Measurements from ENCODE around the gene NDUFV2.
"Not testable (repeated sequence)": the region's sequence is repeated elsewhere in the genome, so short reads cannot be mapped to it uniquely, and the experiment has no call there.

The NDUFV2 gene

DNA sequence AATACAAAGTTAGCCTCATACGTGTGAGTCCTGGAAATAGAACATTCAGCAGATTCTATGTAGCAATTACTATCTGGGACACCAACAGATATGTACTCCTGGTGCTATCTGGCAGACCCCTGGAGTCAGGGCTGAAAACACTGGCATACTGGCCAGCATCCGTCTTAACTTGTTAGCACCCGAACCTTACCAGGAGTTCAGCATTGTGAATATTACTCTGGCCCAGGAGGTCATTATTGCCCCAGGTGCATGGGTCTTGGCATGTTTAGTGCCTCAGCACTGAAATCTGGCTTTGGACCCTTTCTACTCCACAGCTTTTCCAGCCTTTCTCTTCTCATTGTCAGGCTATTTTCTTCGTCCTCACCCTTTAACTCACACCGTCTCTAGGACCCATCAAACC, 11.9 kb upstream of the NDUFV2 start:
- Histone ChIP-seq H3K27ac (ENCODE audit: low read depth, low read length) (no peak overlapping the region), H3K27me3 (ENCODE audit: insufficient read depth, low read length) (no peaks in the 10 kb centered on the region), H3K4me3 (ENCODE audit: low read length) (no peak overlapping the region), H3K9ac (ENCODE audit: low read depth, low read length) (no peak overlapping the region), H3K36me3 (ENCODE audit: insufficient read depth, low read length) (no peaks in the 10 kb centered on the region), H3K9me3 (ENCODE audit: insufficient read depth, low read depth, low read length) (no peaks in the 10 kb centered on the region), H3K4me1 (ENCODE audit: insufficient read depth, low read length) (0 out of 2 replicates have a peak, but pooled peaks cover 2% of the 10 kb centered on the region)
- WGBS = 94% methylated on average over 5 of the region's 5 CpGs

DNA sequence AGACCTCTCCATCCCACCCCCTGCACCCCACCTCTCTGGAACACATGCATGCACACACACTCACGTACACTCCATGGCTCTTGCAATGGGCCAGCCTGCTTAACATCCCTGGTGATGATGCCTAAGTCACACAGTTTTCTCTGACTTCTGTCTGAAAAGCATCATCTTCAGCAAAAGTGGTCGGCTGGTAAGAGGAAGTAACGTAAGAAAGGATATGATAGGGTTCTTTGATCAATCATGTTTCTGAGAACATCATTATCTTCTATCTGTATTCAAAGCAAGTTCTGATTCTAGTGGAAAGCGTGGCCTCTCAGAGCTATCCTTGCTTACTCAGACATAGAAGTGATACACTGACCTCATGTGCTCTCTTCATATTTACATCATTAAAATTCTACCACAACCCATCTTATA, 11.4 kb upstream of the NDUFV2 start:
- H3K27me3 ChIP-seq (ENCODE audit: insufficient read depth, low read length) = no peaks in the 10 kb centered on the region
- H3K4me3 ChIP-seq (ENCODE audit: low read length) = no peak overlapping the region
- H3K9ac ChIP-seq (ENCODE audit: low read depth, low read length) = no peak overlapping the region
- no peaks in the 10 kb centered on the region for H3K36me3 ChIP-seq (ENCODE audit: insufficient read depth, low read length)
- H3K4me1 ChIP-seq (ENCODE audit: insufficient read depth, low read length) = 0 out of 2 replicates have a peak, but pooled peaks cover 5% of the 10 kb centered on the region
- WGBS = 93% methylated on average over 4 of the region's 4 CpGs
- H3K27ac ChIP-seq (ENCODE audit: low read depth, low read length) = no peak overlapping the region
- H3K9me3 ChIP-seq (ENCODE audit: insufficient read depth, low read depth, low read length) = no peaks in the 10 kb centered on the region

GRCh38 chr18:9092665-9093064, 9.8 kb upstream of the NDUFV2 start:
- Histone ChIP-seq H3K9me3 (ENCODE audit: insufficient read depth, low read depth, low read length) (no peaks in the 10 kb centered on the region), H3K36me3 (ENCODE audit: insufficient read depth, low read length) (no peaks in the 10 kb centered on the region), H3K4me1 (ENCODE audit: insufficient read depth, low read length) (peaks cover 18% of the 10 kb centered on the region), H3K27ac (ENCODE audit: low read depth, low read length) (no peak overlapping the region), H3K4me3 (ENCODE audit: low read length) (no peak overlapping the region), H3K27me3 (ENCODE audit: insufficient read depth, low read length) (no peaks in the 10 kb centered on the region), H3K9ac (ENCODE audit: low read depth, low read length) (no peak overlapping the region)
- WGBS = 98% methylated on average over 2 of the region's 2 CpGs

DNA sequence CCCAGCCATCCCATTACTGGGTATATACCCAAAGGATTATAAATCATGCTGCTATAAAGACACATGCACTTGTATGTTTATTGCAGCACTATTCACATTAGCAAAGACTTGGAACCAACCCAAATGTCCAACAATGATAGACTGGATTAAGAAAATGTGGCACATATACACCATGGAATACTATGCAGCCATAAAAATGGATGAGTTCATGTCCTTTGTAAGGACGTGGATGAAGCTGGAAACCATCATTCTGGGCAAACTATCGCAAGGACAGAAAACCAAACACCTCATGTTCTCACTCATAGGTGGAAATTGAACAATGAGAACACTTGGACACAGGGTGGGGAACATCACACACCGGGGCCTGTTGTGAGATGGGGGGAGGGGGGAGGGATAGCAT, 9.4 kb upstream of the NDUFV2 start:
- 90% methylated on average over 2 of the region's 3 CpGs for WGBS
- H3K9ac ChIP-seq (ENCODE audit: low read depth, low read length); H3K27ac ChIP-seq (ENCODE audit: low read depth, low read length): not testable (repeated sequence)

DNA sequence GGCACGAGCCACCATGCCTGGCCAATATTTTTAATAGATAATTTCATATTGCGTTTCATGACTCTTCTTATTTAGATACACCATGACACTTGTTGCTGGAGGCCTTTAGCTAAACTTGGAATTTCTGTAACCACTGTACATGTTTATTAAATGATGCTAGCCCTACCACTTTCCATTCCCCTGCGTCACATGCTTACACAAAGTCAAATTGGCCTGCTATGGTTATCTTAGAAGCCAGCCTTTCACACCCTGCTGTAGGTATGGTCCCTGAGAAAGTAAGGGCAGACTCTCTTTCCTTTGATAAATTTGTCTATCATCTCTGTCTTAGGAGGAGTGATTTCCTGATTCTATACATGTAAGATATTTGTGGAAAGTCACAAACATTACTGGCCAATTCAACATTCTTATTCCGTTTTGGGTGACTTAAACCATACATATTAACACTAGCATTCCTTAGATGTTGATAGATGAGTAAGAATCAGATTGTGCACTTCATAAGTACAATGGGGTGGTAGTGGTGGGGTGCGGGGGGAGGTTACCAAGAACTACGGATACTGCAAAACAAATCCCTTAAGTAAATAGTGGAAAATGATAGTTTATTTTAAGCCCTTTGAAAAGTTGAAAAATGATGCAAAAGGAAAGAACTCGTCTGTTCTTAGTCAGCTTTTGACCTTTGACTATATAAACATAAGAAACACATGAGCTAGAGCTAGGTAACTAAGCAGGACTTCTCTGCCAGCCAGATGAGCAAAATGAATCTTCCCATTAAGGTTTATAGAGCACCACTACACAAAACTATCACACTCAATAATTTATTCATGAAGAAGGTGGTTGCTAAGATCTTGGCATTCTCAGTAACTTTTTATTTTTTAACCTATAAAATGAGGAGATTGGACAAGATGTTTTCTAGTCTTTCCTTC, 7.9 kb upstream of the NDUFV2 start:
- Histone ChIP-seq H3K9ac (ENCODE audit: low read depth, low read length) (no peak overlapping the region), H3K9me3 (ENCODE audit: insufficient read depth, low read depth, low read length) (no peaks in the 10 kb centered on the region), H3K27ac (ENCODE audit: low read depth, low read length) (no peak overlapping the region), H3K4me1 (ENCODE audit: insufficient read depth, low read length) (peaks cover 20% of the 10 kb centered on the region), H3K4me3 (ENCODE audit: low read length) (no peak overlapping the region), H3K36me3 (ENCODE audit: insufficient read depth, low read length) (no peaks in the 10 kb centered on the region), H3K27me3 (ENCODE audit: insufficient read depth, low read length) (no peaks in the 10 kb centered on the region)
- 90% methylated on average over 6 of the region's 7 CpGs for WGBS

More for the DNA sequence above, 9.4 kb upstream of the NDUFV2 start:
- not testable (repeated sequence) for H3K4me3 ChIP-seq (ENCODE audit: low read length); H3K9me3 ChIP-seq (ENCODE audit: insufficient read depth, low read depth, low read length); H3K27me3 ChIP-seq (ENCODE audit: insufficient read depth, low read length); H3K36me3 ChIP-seq (ENCODE audit: insufficient read depth, low read length)
- peaks cover 20% of the 10 kb centered on the region for H3K4me1 ChIP-seq (ENCODE audit: insufficient read depth, low read length)

DNA sequence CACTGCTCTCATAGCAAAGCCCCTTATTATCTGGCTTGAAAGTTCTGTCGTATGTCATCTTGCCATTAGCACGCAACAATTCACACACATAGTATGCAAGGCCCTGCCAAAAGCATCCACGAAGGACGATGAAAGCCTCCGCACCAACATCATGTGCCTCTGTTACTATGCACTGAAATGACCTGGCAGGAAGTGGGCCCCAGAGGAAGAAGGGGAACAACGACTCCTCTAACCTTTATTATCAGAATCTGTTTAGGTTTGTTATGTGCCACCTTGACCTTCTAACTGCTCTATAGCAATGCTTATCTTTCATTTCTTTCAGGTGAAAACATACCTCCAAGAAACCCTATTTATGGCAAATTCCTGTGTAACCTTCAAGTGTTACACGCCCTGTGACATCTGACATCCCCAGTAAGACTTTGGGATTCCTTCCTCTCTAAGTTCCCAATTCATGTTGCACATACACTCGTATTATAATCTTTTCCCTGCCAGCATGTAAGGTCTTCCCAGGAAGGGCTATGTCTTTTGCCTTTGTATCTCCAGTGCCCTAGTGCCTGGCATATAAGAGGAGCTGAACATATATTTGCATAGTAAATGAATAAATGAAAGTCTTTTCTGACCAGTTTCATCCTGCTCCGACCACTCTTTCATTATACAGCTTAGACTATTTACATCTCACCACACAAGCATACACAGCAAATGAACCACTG, 7.0 kb upstream of the NDUFV2 start:
- Histone ChIP-seq H3K36me3 (ENCODE audit: insufficient read depth, low read length) (no peaks in the 10 kb centered on the region), H3K9me3 (ENCODE audit: insufficient read depth, low read depth, low read length) (no peaks in the 10 kb centered on the region), H3K27ac (ENCODE audit: low read depth, low read length) (no peak overlapping the region), H3K9ac (ENCODE audit: low read depth, low read length) (no peak overlapping the region), H3K4me1 (ENCODE audit: insufficient read depth, low read length) (peaks cover 20% of the 10 kb centered on the region), H3K27me3 (ENCODE audit: insufficient read depth, low read length) (no peaks in the 10 kb centered on the region), H3K4me3 (ENCODE audit: low read length) (no peak overlapping the region)
- 92% methylated on average over 8 of the region's 9 CpGs for WGBS

DNA sequence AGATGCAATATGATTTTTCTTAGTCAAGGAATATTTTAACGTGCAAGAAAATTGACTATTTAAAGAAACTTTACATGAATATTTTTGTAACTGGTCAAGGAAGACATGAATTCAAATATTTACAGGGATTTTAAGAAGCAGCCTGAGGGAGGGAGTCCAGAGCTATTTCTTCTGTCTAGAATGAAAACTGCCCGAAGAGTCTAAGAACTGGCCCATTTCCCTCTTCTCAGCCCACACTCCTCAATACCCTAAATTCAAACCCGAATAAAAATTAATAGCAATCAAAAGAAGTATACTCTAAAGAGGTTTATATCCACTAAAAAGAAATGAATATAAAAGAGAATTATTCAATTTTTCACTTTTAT, 6.5 kb upstream of the NDUFV2 start:
- H3K4me1 ChIP-seq (ENCODE audit: insufficient read depth, low read length) = peaks cover 20% of the 10 kb centered on the region
- 100% methylated on average over 1 of the region's 3 CpGs for WGBS
- H3K36me3 ChIP-seq (ENCODE audit: insufficient read depth, low read length) = no peaks in the 10 kb centered on the region
- H3K9me3 ChIP-seq (ENCODE audit: insufficient read depth, low read depth, low read length) = no peaks in the 10 kb centered on the region
- no peaks in the 10 kb centered on the region for H3K27me3 ChIP-seq (ENCODE audit: insufficient read depth, low read length)
- no peak overlapping the region for H3K27ac ChIP-seq (ENCODE audit: low read depth, low read length)
- no peak overlapping the region for H3K4me3 ChIP-seq (ENCODE audit: low read length)
- H3K9ac ChIP-seq (ENCODE audit: low read depth, low read length) = no peak overlapping the region

DNA sequence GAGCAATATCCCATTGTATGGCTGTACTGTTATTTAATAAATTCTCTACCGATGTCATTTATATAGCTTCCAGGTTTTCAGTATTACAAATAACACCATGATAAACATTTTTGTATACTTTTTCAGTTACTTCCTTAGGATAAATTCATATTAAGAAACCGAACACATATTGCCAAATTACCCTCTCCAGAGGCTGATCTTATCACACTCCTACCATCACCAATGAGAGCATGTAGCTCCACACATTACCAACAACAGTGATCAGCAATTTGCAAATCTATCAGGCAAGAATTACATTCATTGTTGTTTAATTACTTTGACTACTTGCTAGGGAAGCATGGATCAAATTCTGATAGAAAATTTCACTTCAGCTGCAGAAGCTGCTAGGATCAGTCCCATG, 5.8 kb upstream of the NDUFV2 start:
- Histone ChIP-seq H3K9ac (ENCODE audit: low read depth, low read length) (no peak overlapping the region), H3K4me1 (ENCODE audit: insufficient read depth, low read length) (peaks cover 23% of the 10 kb centered on the region), H3K36me3 (ENCODE audit: insufficient read depth, low read length) (no peaks in the 10 kb centered on the region), H3K9me3 (ENCODE audit: insufficient read depth, low read depth, low read length) (no peaks in the 10 kb centered on the region), H3K27ac (ENCODE audit: low read depth, low read length) (no peak overlapping the region), H3K27me3 (ENCODE audit: insufficient read depth, low read length) (no peaks in the 10 kb centered on the region), H3K4me3 (ENCODE audit: low read length) (no peak overlapping the region)
- 93% methylated on average over 2 of the region's 2 CpGs for WGBS

DNA sequence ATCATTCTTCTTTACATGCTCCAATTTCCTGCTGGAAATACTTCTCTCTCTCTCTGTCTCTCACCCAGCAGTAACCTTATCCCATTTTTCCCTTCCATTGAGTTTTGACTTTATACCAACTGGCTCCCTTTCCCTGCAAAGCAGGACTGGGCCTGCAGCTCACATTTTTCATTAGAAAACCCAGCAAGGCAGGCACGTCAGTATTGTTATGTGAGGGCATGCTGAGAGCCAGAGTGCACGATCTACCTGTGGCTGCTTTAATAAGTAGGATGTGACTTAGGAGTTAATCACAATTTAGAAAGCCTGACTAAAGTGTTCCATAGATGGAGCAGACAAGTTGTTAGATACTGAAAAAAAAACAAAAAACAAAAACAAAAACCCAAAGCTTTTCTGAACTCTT, 5.2 kb upstream of the NDUFV2 start:
- H3K27ac ChIP-seq (ENCODE audit: low read depth, low read length) = no peak overlapping the region
- no peak overlapping the region for H3K4me3 ChIP-seq (ENCODE audit: low read length)
- no peaks in the 10 kb centered on the region for H3K27me3 ChIP-seq (ENCODE audit: insufficient read depth, low read length)
- H3K9me3 ChIP-seq (ENCODE audit: insufficient read depth, low read depth, low read length) = no peaks in the 10 kb centered on the region
- WGBS = 35% methylated on average over 2 of the region's 2 CpGs
- H3K36me3 ChIP-seq (ENCODE audit: insufficient read depth, low read length) = no peaks in the 10 kb centered on the region
- H3K9ac ChIP-seq (ENCODE audit: low read depth, low read length) = peak overlapping the region; percentile 9; the same call in 1 of the 2 replicates
- H3K4me1 ChIP-seq (ENCODE audit: insufficient read depth, low read length) = peaks cover 27% of the 10 kb centered on the region

DNA sequence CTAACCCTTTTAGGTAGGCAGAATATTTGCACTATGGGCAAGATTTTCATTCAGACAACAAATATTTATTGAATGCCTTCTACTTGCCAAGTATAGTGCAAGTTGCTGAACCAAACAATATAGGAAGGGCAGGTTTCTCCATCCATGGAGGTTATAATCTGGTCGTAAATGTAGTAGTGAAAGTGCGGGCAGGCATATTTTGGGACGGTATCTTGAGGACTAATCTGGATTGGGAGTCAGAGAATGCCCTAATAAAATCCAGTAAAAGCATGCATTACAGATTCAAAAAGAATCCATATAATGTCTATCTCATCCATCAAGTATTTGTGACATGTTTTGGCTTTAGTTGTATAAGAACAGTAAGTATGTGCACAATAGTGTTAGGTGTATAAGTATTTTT, 1.7 kb upstream of the NDUFV2 start:
- no peaks in the 10 kb centered on the region for H3K27me3 ChIP-seq (ENCODE audit: insufficient read depth, low read length)
- 96% methylated on average over 3 of the region's 3 CpGs for WGBS
- H3K9ac ChIP-seq (ENCODE audit: low read depth, low read length) = no peak overlapping the region
- 0 out of 2 replicates have a peak, but pooled peaks cover 4% of the 10 kb centered on the region for H3K36me3 ChIP-seq (ENCODE audit: insufficient read depth, low read length)
- H3K27ac ChIP-seq (ENCODE audit: low read depth, low read length) = no peak overlapping the region
- H3K9me3 ChIP-seq (ENCODE audit: insufficient read depth, low read depth, low read length) = no peaks in the 10 kb centered on the region
- H3K4me1 ChIP-seq (ENCODE audit: insufficient read depth, low read length) = peaks cover 43% of the 10 kb centered on the region
- no peak overlapping the region for H3K4me3 ChIP-seq (ENCODE audit: low read length)

DNA sequence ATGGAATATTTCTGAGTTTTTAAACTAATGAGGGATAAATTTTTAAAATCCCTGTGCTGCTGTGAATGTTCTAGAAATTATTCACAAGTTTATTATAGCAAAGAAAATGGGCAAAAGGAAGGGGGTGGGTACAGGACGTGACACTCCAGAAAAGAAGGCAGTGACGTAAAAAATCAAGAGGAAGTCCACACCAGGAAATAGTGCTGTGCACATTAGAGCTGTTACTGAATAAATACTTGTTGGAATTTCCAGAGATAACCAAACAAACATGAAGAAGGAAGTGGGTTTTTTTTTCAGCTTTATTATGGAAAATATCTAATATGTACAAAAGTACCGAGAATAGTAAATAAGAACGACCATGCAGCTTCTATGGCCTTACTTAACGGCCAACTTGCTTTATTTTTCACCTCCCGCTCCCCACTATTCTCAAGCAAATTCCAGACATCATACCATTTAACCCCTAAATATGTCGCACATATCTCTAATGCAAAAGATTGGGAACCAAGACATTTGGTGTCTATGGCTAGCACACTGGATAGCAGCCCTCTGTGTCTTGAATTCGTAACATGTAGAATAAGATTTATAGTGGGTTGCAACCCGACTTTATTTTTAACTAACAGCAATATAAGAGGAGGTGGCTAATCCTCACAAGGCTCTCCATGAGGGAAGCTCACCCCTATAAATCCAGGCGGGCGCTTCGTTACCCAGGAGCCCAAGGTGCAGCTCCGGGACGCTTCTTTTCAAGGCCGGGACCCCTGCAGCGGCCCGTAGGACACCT, 580 bp upstream of the NDUFV2 start:
- 0 out of 2 replicates have a peak, but pooled peaks cover 6% of the 10 kb centered on the region for H3K36me3 ChIP-seq (ENCODE audit: insufficient read depth, low read length)
- peaks cover 48% of the 10 kb centered on the region for H3K4me1 ChIP-seq (ENCODE audit: insufficient read depth, low read length)
- no peaks in the 10 kb centered on the region for H3K27me3 ChIP-seq (ENCODE audit: insufficient read depth, low read length)
- peak overlapping the region; percentile 40; the same call in 1 of the 2 replicates for H3K27ac ChIP-seq (ENCODE audit: low read depth, low read length)
- peak overlapping the region; percentile 97 for H3K4me3 ChIP-seq (ENCODE audit: low read length)
- WGBS = 20% methylated on average over 16 of the region's 17 CpGs
- H3K9ac ChIP-seq (ENCODE audit: low read depth, low read length) = peak overlapping the region; percentile 34
- no peaks in the 10 kb centered on the region for H3K9me3 ChIP-seq (ENCODE audit: insufficient read depth, low read depth, low read length)
